Cardiac fibroblast (primary cell): ENCODE results near the gene SPIB.
A peak's percentile ranks its signal among the peaks of the same experiment; 100 is the strongest.

Experiments
- DNase-seq, 2 donors: peaks; one replicate each; pipeline versions ENCODE4 v3.0.0 to v3.0.0-alpha.2; 2010; ENCODE audit warnings: low read depth in 2 of 2
- H3K4me3 ChIP-seq, 2 donors: replicated peaks in 1 of 2; 1 replicate in 1 of 2; 2 replicates in 1 of 2; pipeline ENCODE4 v1.5.1; 2011; ENCODE audit warnings: low read depth in 2 of 2, low read length in 2 of 2, mild to moderate bottlenecking in 2 of 2, moderate library complexity in 1 of 2
- TF ChIP-seq, protein P1 (sequence below): IDR thresholded peaks from one replicate; pipeline ENCODE4 v1.5.1; 2011; ENCODE audit warnings: low read depth, mild to moderate bottlenecking, low read length, inconsistent platforms

SPIB gene

DNA sequence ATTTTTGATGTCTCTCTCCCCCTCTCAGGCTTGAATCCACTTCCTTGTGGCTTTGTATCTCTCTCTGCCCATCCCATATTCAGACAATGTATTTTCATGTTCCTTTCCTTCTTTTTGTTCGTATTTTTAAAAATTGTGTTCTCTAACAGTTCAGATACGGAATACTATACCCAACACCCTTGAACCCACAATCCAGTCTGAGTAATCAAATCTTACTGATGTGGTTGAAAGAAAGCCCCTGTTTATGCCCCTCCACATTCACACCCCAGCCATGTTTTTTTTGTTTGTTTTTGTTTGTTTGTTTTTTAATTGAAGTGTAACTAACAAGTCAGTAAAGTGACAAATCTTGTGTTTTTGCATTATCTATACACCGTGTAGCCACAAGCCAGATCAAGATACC is 1.4 kb downstream of the SPIB start:
- no peak for DNase-seq
- H3K4me3 ChIP-seq: no peak overlapping the region
- TF ChIP-seq, protein P1, sequence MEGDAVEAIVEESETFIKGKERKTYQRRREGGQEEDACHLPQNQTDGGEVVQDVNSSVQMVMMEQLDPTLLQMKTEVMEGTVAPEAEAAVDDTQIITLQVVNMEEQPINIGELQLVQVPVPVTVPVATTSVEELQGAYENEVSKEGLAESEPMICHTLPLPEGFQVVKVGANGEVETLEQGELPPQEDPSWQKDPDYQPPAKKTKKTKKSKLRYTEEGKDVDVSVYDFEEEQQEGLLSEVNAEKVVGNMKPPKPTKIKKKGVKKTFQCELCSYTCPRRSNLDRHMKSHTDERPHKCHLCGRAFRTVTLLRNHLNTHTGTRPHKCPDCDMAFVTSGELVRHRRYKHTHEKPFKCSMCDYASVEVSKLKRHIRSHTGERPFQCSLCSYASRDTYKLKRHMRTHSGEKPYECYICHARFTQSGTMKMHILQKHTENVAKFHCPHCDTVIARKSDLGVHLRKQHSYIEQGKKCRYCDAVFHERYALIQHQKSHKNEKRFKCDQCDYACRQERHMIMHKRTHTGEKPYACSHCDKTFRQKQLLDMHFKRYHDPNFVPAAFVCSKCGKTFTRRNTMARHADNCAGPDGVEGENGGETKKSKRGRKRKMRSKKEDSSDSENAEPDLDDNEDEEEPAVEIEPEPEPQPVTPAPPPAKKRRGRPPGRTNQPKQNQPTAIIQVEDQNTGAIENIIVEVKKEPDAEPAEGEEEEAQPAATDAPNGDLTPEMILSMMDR: no peak

DNA sequence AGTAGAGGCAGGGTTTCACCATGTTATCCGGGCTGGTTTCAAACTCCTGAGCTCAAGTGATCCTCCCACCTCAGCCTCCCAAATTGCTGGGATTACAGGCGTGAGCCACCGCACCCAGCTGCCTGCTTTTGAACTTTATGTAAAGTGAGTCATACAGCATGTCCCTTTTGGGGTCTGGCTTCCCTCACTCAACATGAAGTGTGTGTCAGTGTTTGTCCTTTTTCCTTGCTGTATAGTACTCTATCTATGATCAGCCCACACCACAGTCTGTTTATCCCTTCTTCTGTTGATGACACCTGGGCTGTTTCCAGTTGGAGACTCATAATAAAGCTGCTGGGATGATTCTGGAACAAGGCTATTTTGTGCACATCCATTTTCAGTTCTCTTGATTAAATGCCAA is 2.1 kb downstream of the SPIB start:
- DNase-seq: no peak
- no peak overlapping the region for H3K4me3 ChIP-seq
- TF ChIP-seq, protein P1: no peak

DNA sequence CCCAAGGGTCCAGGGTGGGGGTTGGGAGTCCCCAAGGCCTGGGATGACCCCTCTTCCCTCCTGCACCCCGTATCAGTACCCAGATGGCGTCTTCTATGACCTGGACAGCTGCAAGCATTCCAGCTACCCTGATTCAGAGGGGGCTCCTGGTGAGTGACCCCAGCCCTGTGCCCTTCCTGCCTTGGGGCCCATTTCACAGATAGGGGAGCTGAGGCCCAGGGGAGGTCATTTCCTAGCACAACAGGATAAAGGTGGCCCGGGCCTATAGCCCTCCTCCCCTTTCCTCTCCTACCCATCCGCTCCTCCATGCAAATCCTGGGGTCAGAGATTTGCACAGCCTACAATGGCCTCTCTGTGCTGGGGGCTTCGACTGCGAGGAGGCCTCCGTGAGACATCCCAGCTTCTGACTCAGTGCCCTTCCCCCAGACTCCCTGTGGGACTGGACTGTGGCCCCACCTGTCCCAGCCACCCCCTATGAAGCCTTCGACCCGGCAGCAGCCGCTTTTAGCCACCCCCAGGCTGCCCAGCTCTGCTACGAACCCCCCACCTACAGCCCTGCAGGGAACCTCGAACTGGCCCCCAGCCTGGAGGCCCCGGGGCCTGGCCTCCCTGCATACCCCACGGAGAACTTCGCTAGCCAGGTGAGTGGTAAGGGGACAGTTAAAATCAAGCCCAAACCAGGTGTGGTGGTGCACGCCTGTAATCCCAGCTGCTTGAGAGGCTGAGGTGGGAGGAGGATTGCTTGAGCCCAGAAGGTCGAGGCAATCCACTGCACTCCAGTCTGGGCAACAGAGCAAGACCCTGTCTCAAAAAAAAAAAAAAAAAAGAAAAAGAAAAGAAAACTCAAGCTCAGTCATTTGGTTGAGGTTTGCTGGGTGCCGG is 3.9 kb downstream of the SPIB start:
- no peak for DNase-seq
- TF ChIP-seq, protein P1: no peak
- no peak overlapping the region for H3K4me3 ChIP-seq

DNA sequence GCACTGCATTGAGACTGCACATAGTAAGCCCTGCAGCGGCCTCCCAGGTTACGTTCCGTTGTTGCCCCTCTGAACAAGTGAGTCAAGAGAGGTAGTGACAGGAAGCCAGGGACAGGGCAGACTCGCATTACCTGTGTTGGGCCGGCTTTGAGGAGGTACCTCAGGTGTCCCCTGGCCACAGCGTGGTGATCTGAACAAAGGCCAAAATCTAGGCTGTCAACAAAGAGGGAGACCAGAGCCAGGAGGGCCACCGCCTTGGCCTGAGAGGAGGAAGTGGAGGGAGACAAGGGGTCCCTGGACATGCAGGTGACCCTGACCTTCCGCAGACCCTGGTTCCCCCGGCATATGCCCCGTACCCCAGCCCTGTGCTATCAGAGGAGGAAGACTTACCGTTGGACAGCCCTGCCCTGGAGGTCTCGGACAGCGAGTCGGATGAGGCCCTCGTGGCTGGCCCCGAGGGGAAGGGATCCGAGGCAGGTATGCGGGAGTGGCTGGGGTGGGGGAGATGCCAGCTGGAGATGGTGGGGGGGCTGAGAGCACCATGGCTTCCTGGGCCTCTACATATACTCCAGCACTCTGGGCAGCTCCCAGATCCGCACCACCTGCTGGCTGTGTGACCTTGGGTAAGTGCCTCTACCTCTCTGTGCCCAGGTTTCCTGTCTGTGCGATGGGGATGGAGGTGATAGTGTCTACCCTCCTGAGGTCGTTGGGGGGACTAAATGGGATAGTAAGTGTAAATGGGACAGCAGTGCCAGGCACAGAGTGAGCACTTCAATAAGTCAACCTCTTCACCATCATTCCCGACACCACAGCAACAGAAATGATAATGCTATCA is 4.8 kb downstream of the SPIB start:
- TF ChIP-seq, protein P1: no peak
- DNase-seq: no peak
- no peak overlapping the region for H3K4me3 ChIP-seq

DNA sequence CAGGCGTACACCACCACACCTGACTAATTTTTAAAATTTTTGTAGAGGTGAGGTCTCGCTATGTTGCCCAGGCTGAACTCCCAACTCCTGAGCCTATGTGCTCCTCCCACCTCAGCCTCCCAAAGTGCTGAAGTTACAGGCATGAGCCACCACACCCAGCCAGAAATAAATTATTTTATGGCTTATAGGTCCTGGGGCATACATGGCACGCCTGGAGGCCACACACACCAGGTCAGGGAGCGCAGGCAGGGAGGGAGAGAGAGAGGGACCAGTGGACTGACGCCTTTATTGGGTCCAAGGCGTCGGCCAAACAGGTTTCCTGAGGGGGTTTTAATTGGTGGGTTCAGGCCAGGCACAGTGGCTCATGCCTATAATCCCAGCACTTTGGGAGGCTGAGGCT is 6.8 kb downstream of the SPIB start:
- TF ChIP-seq, protein P1: no peak
- H3K4me3 ChIP-seq: no peak overlapping the region
- DNase-seq: no peak

DNA sequence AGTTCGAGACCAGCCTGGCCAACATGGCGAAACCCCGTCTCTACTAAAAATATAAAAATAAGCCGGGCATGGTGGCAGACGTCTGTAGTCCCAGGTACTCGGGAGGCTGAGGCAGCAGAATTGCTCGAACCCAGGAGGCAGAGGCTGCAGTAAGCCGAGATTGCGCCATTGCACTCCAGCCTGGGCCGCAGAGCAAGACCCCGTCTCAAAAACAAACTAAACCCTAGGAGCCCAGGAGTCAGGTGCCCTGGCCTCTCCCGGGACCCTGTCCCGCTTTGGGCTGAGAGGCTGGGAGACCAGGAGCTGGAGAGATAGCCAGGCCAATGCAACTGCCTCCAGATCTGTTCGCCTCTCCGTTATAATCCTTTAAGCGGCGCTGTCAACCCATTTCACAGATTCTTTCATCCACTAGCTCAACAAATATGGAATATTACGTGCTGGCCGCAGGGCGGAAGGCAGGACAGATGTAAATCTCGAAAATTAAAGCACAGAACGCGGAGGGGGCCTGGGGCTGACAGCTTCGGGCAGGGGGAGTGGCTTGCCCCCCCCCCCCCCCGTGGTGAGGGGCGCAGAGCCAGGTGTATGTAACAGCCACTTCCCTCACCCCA is 8.7 kb downstream of the SPIB start:
- DNase-seq: no peak
- peak overlapping the region; percentile 18 to 30 for H3K4me3 ChIP-seq
- TF ChIP-seq, protein P1: no peak
